ENCODE results near the gene GUCD1.
A peak's percentile ranks its signal among the peaks of the same experiment; 100 is the strongest.

The GUCD1 gene

DNA sequence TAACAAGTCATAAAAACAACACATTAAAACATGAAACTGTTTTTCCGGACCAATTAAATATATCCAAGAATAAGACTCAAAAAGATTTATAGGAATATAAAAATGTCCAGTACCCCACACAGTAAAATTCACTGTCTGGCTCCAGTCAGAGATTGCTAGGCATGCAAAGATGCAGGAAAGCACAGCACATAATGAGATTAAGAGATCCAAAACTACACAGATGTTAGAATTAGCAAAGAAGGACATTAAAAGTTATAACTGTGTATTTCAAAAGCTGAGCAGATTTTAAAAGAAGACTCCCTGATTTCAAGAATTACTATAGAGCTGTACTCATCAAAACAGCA, 24.3 kb upstream of the GUCD1 start (continued):
- TF ChIP-seq ZBTB49 (tag by site-specific recombination; IDR thresholded peaks at IDR 0.05; ENCODE audit: low read depth) (no peak), ZNF221 (tag by site-specific recombination; IDR thresholded peaks at IDR 0.05; ENCODE audit: borderline replicate concordance) (no peak), ZNF335 (tag by site-specific recombination; conservative IDR thresholded peaks at IDR 0.05) (no peak), ZNF416 (tag by site-specific recombination; IDR thresholded peaks at IDR 0.05) (no peak), ZNF596 (tag by site-specific recombination; IDR thresholded peaks at IDR 0.05) (no peak), ZNF510 (tag by site-specific recombination; IDR thresholded peaks at IDR 0.05; ENCODE audit: insufficient replicate concordance) (no peak), ZNF48 (tag by site-specific recombination; IDR thresholded peaks at IDR 0.05) (no peak), BCL11B (tag by site-specific recombination; IDR thresholded peaks at IDR 0.05; ENCODE audit: low read depth) (no peak), ZNF658 (tag by site-specific recombination; IDR thresholded peaks at IDR 0.05) (no peak), SCRT2 (tag by site-specific recombination; IDR thresholded peaks at IDR 0.05) (no peak), ZNF610 (tag by site-specific recombination; IDR thresholded peaks at IDR 0.05; ENCODE audit: borderline replicate concordance) (no peak), ZNF768 (tag by site-specific recombination; IDR thresholded peaks at IDR 0.05) (no peak), GFI1B (tag by site-specific recombination; IDR thresholded peaks at IDR 0.05) (no peak), ZBTB44 (tag by site-specific recombination; IDR thresholded peaks at IDR 0.05) (peak; percentile 72), ZEB2 (tag by site-specific recombination; IDR thresholded peaks at IDR 0.05) (0 out of 2 replicates have a peak, but pooled peaks have one; percentile 5), ZNF350 (tag by site-specific recombination; IDR thresholded peaks at IDR 0.05) (no peak), ZFHX2 (tag by site-specific recombination; conservative IDR thresholded peaks at IDR 0.05) (no peak), ZNF571 (tag by site-specific recombination; IDR thresholded peaks at IDR 0.05) (no peak), TCF7L2 (IDR thresholded peaks at IDR 0.05; ENCODE audit: borderline replicate concordance, low read depth, low read length) (no peak), ZNF777 (tag by site-specific recombination; IDR thresholded peaks at IDR 0.05; ENCODE audit: borderline replicate concordance) (no peak), ZNF140 (tag by site-specific recombination; IDR thresholded peaks at IDR 0.05) (no peak), ZFP3 (tag by site-specific recombination; IDR thresholded peaks at IDR 0.05; ENCODE audit: low read depth) (no peak), ZSCAN30 (tag by site-specific recombination; IDR thresholded peaks at IDR 0.05) (peak; percentile 81; the same call in 1 of the 2 replicates)
- TF ChIP-seq, protein P1, sequence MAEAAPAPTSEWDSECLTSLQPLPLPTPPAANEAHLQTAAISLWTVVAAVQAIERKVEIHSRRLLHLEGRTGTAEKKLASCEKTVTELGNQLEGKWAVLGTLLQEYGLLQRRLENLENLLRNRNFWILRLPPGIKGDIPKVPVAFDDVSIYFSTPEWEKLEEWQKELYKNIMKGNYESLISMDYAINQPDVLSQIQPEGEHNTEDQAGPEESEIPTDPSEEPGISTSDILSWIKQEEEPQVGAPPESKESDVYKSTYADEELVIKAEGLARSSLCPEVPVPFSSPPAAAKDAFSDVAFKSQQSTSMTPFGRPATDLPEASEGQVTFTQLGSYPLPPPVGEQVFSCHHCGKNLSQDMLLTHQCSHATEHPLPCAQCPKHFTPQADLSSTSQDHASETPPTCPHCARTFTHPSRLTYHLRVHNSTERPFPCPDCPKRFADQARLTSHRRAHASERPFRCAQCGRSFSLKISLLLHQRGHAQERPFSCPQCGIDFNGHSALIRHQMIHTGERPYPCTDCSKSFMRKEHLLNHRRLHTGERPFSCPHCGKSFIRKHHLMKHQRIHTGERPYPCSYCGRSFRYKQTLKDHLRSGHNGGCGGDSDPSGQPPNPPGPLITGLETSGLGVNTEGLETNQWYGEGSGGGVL (tag by site-specific recombination; IDR thresholded peaks at IDR 0.05) = no peak
- TF ChIP-seq, protein P2, sequence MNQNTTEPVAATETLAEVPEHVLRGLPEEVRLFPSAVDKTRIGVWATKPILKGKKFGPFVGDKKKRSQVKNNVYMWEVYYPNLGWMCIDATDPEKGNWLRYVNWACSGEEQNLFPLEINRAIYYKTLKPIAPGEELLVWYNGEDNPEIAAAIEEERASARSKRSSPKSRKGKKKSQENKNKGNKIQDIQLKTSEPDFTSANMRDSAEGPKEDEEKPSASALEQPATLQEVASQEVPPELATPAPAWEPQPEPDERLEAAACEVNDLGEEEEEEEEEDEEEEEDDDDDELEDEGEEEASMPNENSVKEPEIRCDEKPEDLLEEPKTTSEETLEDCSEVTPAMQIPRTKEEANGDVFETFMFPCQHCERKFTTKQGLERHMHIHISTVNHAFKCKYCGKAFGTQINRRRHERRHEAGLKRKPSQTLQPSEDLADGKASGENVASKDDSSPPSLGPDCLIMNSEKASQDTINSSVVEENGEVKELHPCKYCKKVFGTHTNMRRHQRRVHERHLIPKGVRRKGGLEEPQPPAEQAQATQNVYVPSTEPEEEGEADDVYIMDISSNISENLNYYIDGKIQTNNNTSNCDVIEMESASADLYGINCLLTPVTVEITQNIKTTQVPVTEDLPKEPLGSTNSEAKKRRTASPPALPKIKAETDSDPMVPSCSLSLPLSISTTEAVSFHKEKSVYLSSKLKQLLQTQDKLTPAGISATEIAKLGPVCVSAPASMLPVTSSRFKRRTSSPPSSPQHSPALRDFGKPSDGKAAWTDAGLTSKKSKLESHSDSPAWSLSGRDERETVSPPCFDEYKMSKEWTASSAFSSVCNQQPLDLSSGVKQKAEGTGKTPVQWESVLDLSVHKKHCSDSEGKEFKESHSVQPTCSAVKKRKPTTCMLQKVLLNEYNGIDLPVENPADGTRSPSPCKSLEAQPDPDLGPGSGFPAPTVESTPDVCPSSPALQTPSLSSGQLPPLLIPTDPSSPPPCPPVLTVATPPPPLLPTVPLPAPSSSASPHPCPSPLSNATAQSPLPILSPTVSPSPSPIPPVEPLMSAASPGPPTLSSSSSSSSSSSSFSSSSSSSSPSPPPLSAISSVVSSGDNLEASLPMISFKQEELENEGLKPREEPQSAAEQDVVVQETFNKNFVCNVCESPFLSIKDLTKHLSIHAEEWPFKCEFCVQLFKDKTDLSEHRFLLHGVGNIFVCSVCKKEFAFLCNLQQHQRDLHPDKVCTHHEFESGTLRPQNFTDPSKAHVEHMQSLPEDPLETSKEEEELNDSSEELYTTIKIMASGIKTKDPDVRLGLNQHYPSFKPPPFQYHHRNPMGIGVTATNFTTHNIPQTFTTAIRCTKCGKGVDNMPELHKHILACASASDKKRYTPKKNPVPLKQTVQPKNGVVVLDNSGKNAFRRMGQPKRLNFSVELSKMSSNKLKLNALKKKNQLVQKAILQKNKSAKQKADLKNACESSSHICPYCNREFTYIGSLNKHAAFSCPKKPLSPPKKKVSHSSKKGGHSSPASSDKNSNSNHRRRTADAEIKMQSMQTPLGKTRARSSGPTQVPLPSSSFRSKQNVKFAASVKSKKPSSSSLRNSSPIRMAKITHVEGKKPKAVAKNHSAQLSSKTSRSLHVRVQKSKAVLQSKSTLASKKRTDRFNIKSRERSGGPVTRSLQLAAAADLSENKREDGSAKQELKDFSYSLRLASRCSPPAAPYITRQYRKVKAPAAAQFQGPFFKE (tag by site-specific recombination; IDR thresholded peaks at IDR 0.05; ENCODE audit: borderline replicate concordance) = no peak
- TF ChIP-seq, protein P3, sequence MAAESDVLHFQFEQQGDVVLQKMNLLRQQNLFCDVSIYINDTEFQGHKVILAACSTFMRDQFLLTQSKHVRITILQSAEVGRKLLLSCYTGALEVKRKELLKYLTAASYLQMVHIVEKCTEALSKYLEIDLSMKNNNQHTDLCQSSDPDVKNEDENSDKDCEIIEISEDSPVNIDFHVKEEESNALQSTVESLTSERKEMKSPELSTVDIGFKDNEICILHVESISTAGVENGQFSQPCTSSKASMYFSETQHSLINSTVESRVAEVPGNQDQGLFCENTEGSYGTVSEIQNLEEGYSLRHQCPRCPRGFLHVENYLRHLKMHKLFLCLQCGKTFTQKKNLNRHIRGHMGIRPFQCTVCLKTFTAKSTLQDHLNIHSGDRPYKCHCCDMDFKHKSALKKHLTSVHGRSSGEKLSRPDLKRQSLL (tag by site-specific recombination; IDR thresholded peaks at IDR 0.05) = no peak
- TF ChIP-seq, protein P4, sequence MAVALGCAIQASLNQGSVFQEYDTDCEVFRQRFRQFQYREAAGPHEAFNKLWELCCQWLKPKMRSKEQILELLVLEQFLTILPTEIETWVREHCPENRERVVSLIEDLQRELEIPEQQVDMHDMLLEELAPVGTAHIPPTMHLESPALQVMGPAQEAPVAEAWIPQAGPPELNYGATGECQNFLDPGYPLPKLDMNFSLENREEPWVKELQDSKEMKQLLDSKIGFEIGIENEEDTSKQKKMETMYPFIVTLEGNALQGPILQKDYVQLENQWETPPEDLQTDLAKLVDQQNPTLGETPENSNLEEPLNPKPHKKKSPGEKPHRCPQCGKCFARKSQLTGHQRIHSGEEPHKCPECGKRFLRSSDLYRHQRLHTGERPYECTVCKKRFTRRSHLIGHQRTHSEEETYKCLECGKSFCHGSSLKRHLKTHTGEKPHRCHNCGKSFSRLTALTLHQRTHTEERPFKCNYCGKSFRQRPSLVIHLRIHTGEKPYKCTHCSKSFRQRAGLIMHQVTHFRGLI (tag by site-specific recombination; IDR thresholded peaks at IDR 0.05) = no peak
